Left lung (tissue), 10 donors: ENCODE measurements around the gene CD6. TPM values are rescaled to one million over a fixed set of nuclear protein-coding genes. Genes with fewer than 3 reads are reported as not detected.

Experiments used
- ATAC-seq: fragments of 200-7000 bp; cut with Tn5 transposase; one replicate; pipeline ENCODE4 v1.9.1; 2020; ENCODE audit warnings: moderate library complexity
- DNase-seq, 4 donors: peaks; one replicate each; pipeline ENCODE4 v3.0.0-alpha.2; 2013 to 2020
- H3K27ac ChIP-seq, 2 donors: fragments of 200-600 bp; sonication (generic) in 1 of 2; one replicate each; pipeline versions ENCODE4 v1.5.0 to v1.8.0; 2020 to 2021
- H3K27me3 ChIP-seq, 2 donors: fragments of 200-600 bp; sonication (generic) in 1 of 2; one replicate each; pipeline versions ENCODE4 v1.5.0 to v1.8.0; 2020 to 2021
- H3K36me3 ChIP-seq, 2 donors: fragments of 200-600 bp; sonication (generic) in 1 of 2; one replicate each; pipeline versions ENCODE4 v1.5.0 to v1.8.0; 2020 to 2021
- H3K4me1 ChIP-seq, 2 donors: fragments of 200-600 bp; one replicate each; pipeline ENCODE4 v1.8.0; 2021
- H3K4me3 ChIP-seq, 2 donors: fragments of 200-600 bp; sonication (generic) in 1 of 2; one replicate each; pipeline versions ENCODE4 v1.5.0 to v1.8.0; 2020 to 2021; ENCODE audit warnings: mild to moderate bottlenecking in 1 of 2
- H3K9me3 ChIP-seq, 2 donors: fragments of 200-600 bp; sonication (generic) in 1 of 2; one replicate each; pipeline versions ENCODE4 v1.5.0 to v1.8.0; 2020 to 2021
- CTCF ChIP-seq, 2 donors: fragments of 200-600 bp; sonication (generic) in 1 of 2; IDR thresholded peaks; one replicate each; pipeline versions ENCODE4 v1.5.0 to v1.8.0; 2021; ENCODE audit warnings: antibody characterized with exemption in 2 of 2
- intact Hi-C, 2 donors: fragments of 100-400 bp; cut with DNase I; formaldehyde crosslinking; loops; one replicate each; pipeline versions ENCODE4 v1.11.2 to v1.14.2; 2022
- polyA plus RNA-seq, 6 donors: library from polyadenylated mRNA; unstranded; fragments of 120-200 nt; gene quantifications; one replicate each; pipeline ENCODE4 v1.2.1, GENCODE V29; 2013; ENCODE audit not compliant: insufficient read length in 6 of 6
- total RNA-seq, 2 donors: library from RNA; stranded (reverse); fragmentation: NEBNext Ultra II Directional; extraction: Animal tissue kit (Norgen Biotek cat#: 25700); gene quantifications; one replicate each; pipeline ENCODE4 v1.2.1, GENCODE V29; 2021
- donor health status: DM: no; HTN: yes; CAD: no.
- donor health status: DM: no; HTN: no; CAD: no.

CD6 gene
- total and polyA plus RNA-seq, 8 donors, result 0.66 to 6.3 (median 1.7) TPM

GRCh38 chr11:60924110-60924905 lies 47.2 kb upstream of the CD6 start, which contains the start of gene TMEM132A:
Gene TMEM132A (plus strand): TSS chr11:60924460. CDS start chr11:60924634, 174 bp downstream.
- Histone ChIP-seq H3K27me3 (peaks cover 9 to 48% of the 10 kb centered on the region in 2 donors), H3K4me3 (peak within 1 kb of the TSS; percentile 56 to 69), H3K36me3 (peaks cover 0 to 41% of the 10 kb centered on the region in 2 donors), H3K27ac (no peak within 1 kb of the TSS), H3K9me3 (no peaks in the 10 kb centered on the region), H3K4me1 (peaks cover 9 to 36% of the 10 kb centered on the region in 2 donors)
- ATAC-seq (peak; percentile 93), DNase-seq (peak in 2 of 4 donors; percentile 74)
- intact Hi-C loops, result no loop called here
- TF ChIP-seq CTCF (IDR thresholded peaks at IDR 0.05), result no peak

DNA sequence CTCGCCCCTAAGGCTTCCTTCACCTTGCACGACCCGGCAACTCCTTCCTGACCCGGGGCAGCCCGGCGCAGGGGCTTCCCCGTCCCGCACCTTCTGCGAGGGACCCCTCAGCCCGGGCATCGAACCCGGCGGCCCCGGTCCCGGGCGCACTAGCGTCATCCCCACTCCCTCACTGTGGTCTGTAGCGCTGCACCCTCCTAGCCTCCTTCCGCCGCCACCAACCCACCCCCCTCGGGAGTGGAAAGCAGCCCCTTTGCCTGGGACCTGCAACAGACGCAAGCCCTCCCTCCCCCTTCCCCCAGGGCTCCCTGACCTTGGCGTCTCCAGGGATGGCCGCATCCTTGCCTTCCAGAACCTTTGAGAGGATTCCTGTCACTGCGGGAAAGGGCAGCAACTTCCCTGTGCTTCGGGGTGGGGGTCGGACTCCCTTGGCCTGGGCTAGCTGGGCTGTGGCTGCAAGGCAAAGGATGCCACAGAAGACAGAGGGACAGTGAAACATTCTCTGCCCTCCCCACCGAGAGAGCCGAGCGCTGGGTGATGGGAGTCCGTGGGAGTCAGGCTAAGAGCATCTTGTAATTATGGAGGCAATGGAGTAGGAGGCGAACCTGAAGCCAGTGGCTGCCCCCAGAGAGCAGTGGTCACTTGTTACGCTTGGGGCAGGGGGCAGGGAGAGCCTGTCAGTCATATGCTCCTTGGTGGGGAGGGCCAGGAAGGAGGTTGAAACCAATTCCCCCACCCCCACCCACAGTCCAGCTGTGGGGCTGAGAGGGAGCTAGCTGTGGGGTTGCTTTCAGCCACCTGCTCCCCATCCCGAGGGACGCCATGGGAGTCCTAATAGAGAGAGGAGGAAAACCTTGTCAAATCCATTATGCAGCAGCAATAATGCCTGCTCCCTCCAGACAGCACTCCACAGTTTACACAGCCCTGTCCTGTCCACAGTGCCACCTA lies 46.3 kb upstream of the CD6 start:
- Histone ChIP-seq H3K4me3 (peak overlapping the region; percentile 56 to 69), H3K27ac (no peak overlapping the region), H3K9me3 (no peaks in the 10 kb centered on the region), H3K4me1 (peaks cover 9 to 28% of the 10 kb centered on the region in 2 donors), H3K36me3 (peaks cover 0 to 33% of the 10 kb centered on the region in 2 donors), H3K27me3 (peaks cover 9 to 54% of the 10 kb centered on the region in 2 donors)
- intact Hi-C loops, result no loop called here
- no peak for TF ChIP-seq CTCF (IDR thresholded peaks at IDR 0.05)
- ATAC-seq (no peak), DNase-seq (peak in 1 of 4 donors; percentile 34)

GRCh38 chr11:60925868-60926267 lies 45.6 kb upstream of the CD6 start:
- Histone ChIP-seq H3K27me3 (peaks cover 9 to 59% of the 10 kb centered on the region in 2 donors), H3K4me3 (no peak overlapping the region), H3K4me1 (peaks cover 9 to 26% of the 10 kb centered on the region in 2 donors), H3K27ac (no peak overlapping the region), H3K36me3 (peaks cover 0 to 26% of the 10 kb centered on the region in 2 donors), H3K9me3 (no peaks in the 10 kb centered on the region)
- DNase-seq (peak in 1 of 4 donors; percentile 27), ATAC-seq (peak; percentile 7)
- intact Hi-C loops, result no loop called here
- no peak for TF ChIP-seq CTCF (IDR thresholded peaks at IDR 0.05)

DNA sequence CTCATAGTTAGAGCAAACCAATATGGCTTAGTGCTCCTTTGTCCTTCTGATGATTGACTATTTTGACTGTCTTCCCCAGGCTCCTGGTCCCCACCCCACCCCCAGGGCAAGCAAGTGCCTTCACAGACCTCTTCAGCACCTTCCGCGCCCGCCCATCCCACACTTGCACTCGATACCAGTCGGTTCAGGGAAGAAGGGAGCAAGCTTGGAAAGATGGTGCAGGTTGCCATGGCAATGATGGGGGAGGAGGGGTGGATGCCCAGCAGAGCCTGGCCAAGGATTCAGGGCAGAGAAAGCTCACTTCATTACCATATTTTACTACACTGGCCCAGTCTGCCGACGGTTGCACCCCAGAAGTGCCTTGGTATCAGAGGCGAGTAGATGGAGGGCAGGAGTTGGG lies 45.0 kb upstream of the CD6 start:
- no peak for ATAC-seq
- intact Hi-C loops, result no loop called here
- Histone ChIP-seq H3K9me3 (no peaks in the 10 kb centered on the region), H3K27me3 (peaks cover 9 to 59% of the 10 kb centered on the region in 2 donors), H3K36me3 (peaks cover 0 to 20% of the 10 kb centered on the region in 2 donors), H3K4me1 (peaks cover 9 to 26% of the 10 kb centered on the region in 2 donors), H3K4me3 (no peak overlapping the region), H3K27ac (no peak overlapping the region)
- peak in 1 of 4 donors; percentile 30 for DNase-seq
- TF ChIP-seq CTCF (IDR thresholded peaks at IDR 0.05), result no peak
